K562 (cell line): ENCODE data around the gene INTS1. TPM values are rescaled to one million over a fixed set of nuclear protein-coding genes. Genes with fewer than 3 reads are reported as not detected.

Source experiments
- ATAC-seq: fragments of 200-7000 bp; cut with Tn5 transposase; 3 replicates; pipeline ENCODE4 v1.9.1; 2020; ENCODE audit warnings: moderate library complexity
- BruUV-seq: library from RNA; stranded (reverse); fragments of 400-500 nt; replicated peaks from 2 replicates; lab custom pipeline; 2021; lab: Mats Ljungman, UMichigan
- CTCF ChIA-PET: fragments of 300-600 bp; formaldehyde crosslinking; extraction: SDS; loops from one replicate; lab custom pipeline; 2021; ENCODE audit warnings: low intra/inter-chr PET ratio; lab: Yijun Ruan, JAX
- POLR2A ChIA-PET: fragments of 300-600, 350-650 bp; sonication (Branson Sonifier 250); formaldehyde crosslinking; extraction: SDS; loops from one replicate; lab custom pipeline; 2021; ENCODE audit warnings: antibody characterized with exemption, inconsistent platforms; lab: Yijun Ruan, JAX
- DNase-seq, 4 experiments: peaks; one replicate each; pipeline versions ENCODE4 v3.0.0 to v3.0.0-alpha.2; 2011 to 2018; ENCODE audit warnings: low spot score in 3 of 4, mixed read lengths in 3 of 4; ENCODE audit errors: extremely low read depth in 1 of 4
- FAIRE-seq: peaks from 2 replicates; lab custom pipeline; 2011; peaks lifted over from hg19 to GRCh38; lab: Jason Lieb, UNC
- H2AFZ ChIP-seq: 2 replicates; pipeline ENCODE4 v1.6.0; 2011; ENCODE audit warnings: low read depth, low read length, control low read depth, inconsistent platforms
- H3K27ac ChIP-seq: fragments of 200-600 bp; 3 replicates; pipeline ENCODE4 v1.8.0; 2011; ENCODE audit warnings: low read depth, mild to moderate bottlenecking, control low read depth, inconsistent platforms, low read length, moderate library complexity, mixed read lengths; ENCODE audit errors: extremely low read depth
- H3K27me3 ChIP-seq, 2 experiments: fragments of 300-600 bp in 1 of 2; 2 replicates in 1 of 2; 3 replicates in 1 of 2; pipeline versions ENCODE4 v1.6.0 to v1.8.0; 2011; ENCODE audit warnings: inconsistent platforms in 2 of 2, low read length in 2 of 2, mild to moderate bottlenecking in 1 of 2, mixed read lengths in 1 of 2, moderate library complexity in 1 of 2; ENCODE audit not compliant: control insufficient read depth in 2 of 2, insufficient read depth in 2 of 2
- H3K36me3 ChIP-seq: fragments of 300-600 bp; 3 replicates; pipeline ENCODE4 v1.8.0; 2011; ENCODE audit warnings: mild to moderate bottlenecking, low read length, inconsistent platforms; ENCODE audit not compliant: control insufficient read depth, insufficient read depth
- H3K4me1 ChIP-seq, 2 experiments: fragments of 200-600 bp in 1 of 2; replicated peaks in 1 of 2; 2 replicates in 1 of 2; 3 replicates in 1 of 2; pipeline versions ENCODE4 v1.5.1 to v1.8.0; 2011; ENCODE audit warnings: inconsistent platforms in 2 of 2, low read length in 2 of 2, mild to moderate bottlenecking in 1 of 2, mixed read lengths in 1 of 2, moderate library complexity in 1 of 2; ENCODE audit not compliant: control insufficient read depth in 2 of 2, insufficient read depth in 2 of 2
- H3K4me2 ChIP-seq: 2 replicates; pipeline ENCODE4 v1.6.1; 2011; ENCODE audit warnings: low read length, control low read depth, inconsistent platforms, mixed read lengths; ENCODE audit not compliant: insufficient read depth
- H3K4me3 ChIP-seq: fragments of 200-600 bp; sonication (generic), shearing (Covaris generic); 2 replicates; pipeline ENCODE4 v1.5.1; 2016; ENCODE audit warnings: control low read depth, inconsistent platforms
- H3K79me2 ChIP-seq: fragments of 200-600 bp; 3 replicates; pipeline ENCODE4 v1.8.0; 2011; ENCODE audit warnings: low read length, inconsistent platforms; ENCODE audit not compliant: control insufficient read depth, insufficient read depth
- H3K9ac ChIP-seq, 2 experiments: 2 replicates each; pipeline versions ENCODE4 v1.6.0 to v1.6.1; 2011; ENCODE audit warnings: low read depth in 2 of 2, low read length in 2 of 2, control low read depth in 1 of 2, inconsistent platforms in 1 of 2, mild to moderate bottlenecking in 1 of 2, mixed read lengths in 1 of 2; ENCODE audit not compliant: insufficient read depth in 1 of 2
- H3K9me1 ChIP-seq: one replicate; pipeline ENCODE4 v1.6.0; 2011; ENCODE audit warnings: inconsistent platforms, mild to moderate bottlenecking, low read length, moderate library complexity; ENCODE audit not compliant: control insufficient read depth, insufficient read depth
- H3K9me3 ChIP-seq: replicated peaks from 2 replicates; pipeline ENCODE4 v1.5.1; 2011; ENCODE audit warnings: low read depth, low read length, inconsistent platforms; ENCODE audit not compliant: control insufficient read depth, insufficient read depth
- H4K20me1 ChIP-seq: replicated peaks from 2 replicates; pipeline ENCODE4 v1.6.1; 2011; ENCODE audit warnings: low read length, inconsistent platforms, mixed read lengths; ENCODE audit not compliant: control insufficient read depth, insufficient read depth
- ARID2 ChIP-seq: fragments of 450-650 bp; IDR thresholded peaks from 2 replicates; pipeline ENCODE4 v1.6.1; 2017; ENCODE audit warnings: antibody characterized with exemption, mild to moderate bottlenecking
- BRD9 ChIP-seq: fragments of 450-650 bp; IDR thresholded peaks from 2 replicates; pipeline ENCODE4 v1.6.1; 2018; ENCODE audit warnings: low read depth; ENCODE audit not compliant: partially characterized antibody
- DDX20 ChIP-seq: fragments of 450-650 bp; IDR thresholded peaks from 2 replicates; pipeline ENCODE4 v1.6.1; 2016; ENCODE audit warnings: missing genetic modification characterization, low read depth, mild to moderate bottlenecking, missing compliant biosample characterization, moderate library complexity
- DIDO1 ChIP-seq: fragments of 450-650 bp; IDR thresholded peaks from 2 replicates; pipeline ENCODE4 v1.6.1; 2016; ENCODE audit warnings: low read depth, missing biosample characterization, missing genetic modification characterization
- HLTF ChIP-seq: fragments of 450-650 bp; IDR thresholded peaks from 2 replicates; pipeline ENCODE4 v1.6.1; 2016
- OTX1 ChIP-seq: fragments of 450-650 bp; formaldehyde crosslinking; IDR thresholded peaks from 2 replicates; pipeline ENCODE4 v1.4.0; 2022; ENCODE audit warnings: mild to moderate bottlenecking
- ZBTB7A ChIP-seq: IDR thresholded peaks from 2 replicates; pipeline ENCODE4 v1.6.1; 2011; ENCODE audit warnings: low read depth, mild to moderate bottlenecking, low read length, moderate library complexity, borderline replicate concordance; ENCODE audit not compliant: control insufficient read depth
- ZKSCAN1 ChIP-seq: fragments of 150-350 bp; IDR thresholded peaks from 2 replicates; pipeline ENCODE4 v1.6.1; 2016; ENCODE audit warnings: low read depth, low read length
- ZNF12 ChIP-seq: sonication (generic); formaldehyde crosslinking; IDR thresholded peaks from 2 replicates; pipeline ENCODE4 v1.4.0; 2020; ENCODE audit warnings: mild to moderate bottlenecking, missing genetic modification reagents
- WGBS: fragments of 100-300 bp; shearing (Covaris generic); methylation state at CpG from one replicate; pipeline ENCODE4 v1.1.6; 2016; ENCODE audit warnings: low coverage, mixed read lengths; ENCODE audit not compliant: insufficient coverage; ENCODE audit errors: missing lambda C conversion rate; 5-methylcytosine and 5-hydroxymethylcytosine counted together
- in situ Hi-C: fragments of 300-500 bp; cut with MboI; formaldehyde crosslinking; loops from 4 replicates; pipeline ENCODE4 v1.15.0; 2018; ENCODE audit warnings: inconsistent platforms, mixed read lengths
- intact Hi-C: fragments of 100-400 bp; cut with micrococcal nuclease; formaldehyde crosslinking; loops from 2 replicates; pipeline ENCODE4 v1.14.2; 2022
- polyA plus RNA-seq, 8 experiments: library from polyadenylated mRNA; depleted of rRNA in 4 of 8; stranded (reverse) in 5 of 8; unstranded in 3 of 8; fragments of >200 nt; fragmentation: Nextera tagmentation in 2 of 8; fragmentation: Illumina TruSeq in 1 of 8; extraction: Ambion mirVana in 2 of 8; extraction: Trizol in 1 of 8; gene quantifications; 2 replicates each; pipeline versions ENCODE4 v1.2.1 to v1.2.3, GENCODE V29; 2011 to 2014; ENCODE audit warnings: inconsistent platforms in 1 of 8, missing spikeins in 1 of 8
- total RNA-seq, 7 experiments: library from RNA; depleted of rRNA in 6 of 7; stranded (reverse); fragments of >200 nt in 6 of 7; fragmentation: Illumina TruSeq in 2 of 7; extraction: Trizol in 2 of 7; gene quantifications; 2 replicates each; pipeline versions ENCODE4 v1.2.1 to v1.2.3, GENCODE V29; 2011 to 2021; ENCODE audit warnings: low replicate concordance in 1 of 7
- TF ChIP-seq, protein P1 (sequence below), 2 experiments: fragments of 450-650 bp; conservative IDR thresholded peaks; 2 replicates each; pipeline ENCODE4 v1.6.1; 2017; ENCODE audit warnings: mild to moderate bottlenecking in 2 of 2, moderate library complexity in 2 of 2
- TF ChIP-seq, protein P2 (sequence below): fragments of 450-650 bp; formaldehyde crosslinking; IDR thresholded peaks from 2 replicates; pipeline ENCODE4 v1.4.0; 2020; ENCODE audit warnings: mild to moderate bottlenecking, mixed read lengths
- TF ChIP-seq, protein P3 (sequence below): sonication (generic); formaldehyde crosslinking; IDR thresholded peaks from 2 replicates; pipeline ENCODE4 v1.8.1; 2022; ENCODE audit warnings: missing genetic modification reagents

The INTS1 gene
- total and polyA plus RNA-seq, 9 of the 15 experiments (the other 6 are each of a cell fraction or from before 2014, with no cell fraction given): 0.34 to 119 (median 18.5) TPM

DNA sequence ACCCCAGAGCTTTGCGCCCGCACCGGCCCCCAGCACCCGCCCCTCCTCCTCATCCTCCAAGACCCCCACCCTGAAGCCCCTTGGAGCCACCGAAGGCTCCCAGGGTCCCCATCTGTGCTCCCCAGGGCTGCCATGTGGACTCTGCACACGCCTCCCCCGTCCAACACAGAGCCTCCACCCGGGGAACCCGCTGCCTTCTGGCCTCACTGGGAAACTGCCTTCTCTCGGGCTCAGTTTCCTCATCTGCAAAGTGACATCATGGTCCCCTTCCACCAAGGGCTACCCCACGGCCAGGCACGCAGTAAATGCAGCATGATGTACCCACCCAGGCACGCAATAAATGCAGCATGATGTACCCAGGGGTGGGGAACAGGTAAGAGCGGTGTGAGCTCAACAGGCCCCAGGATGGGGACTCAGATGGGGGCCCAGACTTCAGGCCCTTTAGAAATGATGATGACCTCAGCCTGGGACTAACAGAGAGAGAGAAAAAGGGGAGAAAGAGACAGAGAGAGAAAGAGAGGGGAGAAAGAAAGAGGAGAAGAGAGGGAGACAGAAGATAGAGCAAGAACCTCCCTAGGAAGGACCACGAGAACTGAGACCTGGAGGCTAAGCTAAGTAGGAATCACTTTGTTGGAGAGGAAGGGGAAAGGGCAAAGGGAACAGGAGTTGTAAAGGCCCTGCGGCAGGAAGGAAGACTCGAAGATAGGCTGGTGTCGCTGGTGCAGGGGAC, 42.4 kb downstream of the INTS1 start:
- in situ Hi-C loops: no loop called here
- no TSS peak for BruUV-seq
- Histone ChIP-seq H3K27ac (peak overlapping the region; percentile 96), H3K27me3 (no peaks in the 10 kb centered on the region), H3K36me3 (no peaks in the 10 kb centered on the region), H3K4me3 (peak overlapping the region; percentile 59; the same call in 1 of the 2 replicates), H3K9ac (peak overlapping the region; percentile 81 to 89), H3K9me3 (no peaks in the 10 kb centered on the region), H3K79me2 (peaks cover 38% of the 10 kb centered on the region), H3K4me2 (peak overlapping the region; percentile 95), H3K9me1 (no peaks in the 10 kb centered on the region), H2AFZ (peak overlapping the region; percentile 23; the same call in 1 of the 2 replicates), H3K4me1 (peaks cover 37 to 84% of the 10 kb centered on the region in 2 experiments), H4K20me1 (no peaks in the 10 kb centered on the region; the same call in 1 of the 2 replicates)
- DNase-seq: peak in 2 of 4 experiments; percentile 60
- ChIA-PET POLR2A (interaction anchor here (0.6 to 1.6 kb wide), 3 partner anchors 8 to 276 kb away, joined by 3 to 5 read pairs (median 5); no protein-coding TSS in a partner anchor), CTCF (no interaction called here)
- intact Hi-C loops: loop anchor here (5.0 kb wide), 1 partner anchor 45 kb away; no protein-coding TSS in a partner anchor
- peak; percentile 75 for FAIRE-seq
- WGBS: 5% methylated on average over 14 of the region's 18 CpGs
- peak; percentile 11 for ATAC-seq
- TF ChIP-seq HLTF (0 out of 2 replicates have a peak, but pooled peaks have one; percentile 39), DIDO1 (tag) (peak; percentile 28; the same call in 1 of the 2 replicates), ZNF12 (CRISPR knock-in tag) (no peak), DDX20 (tag) (no peak), ZBTB7A (peak; percentile 71; the same call in 1 of the 2 replicates), ZKSCAN1 (no peak), ARID2 (0 out of 2 replicates have a peak, but pooled peaks have one; percentile 3), OTX1 (peak; percentile 16; the same call in 1 of the 2 replicates), BRD9 (peak; percentile 20)
- TF ChIP-seq, protein P1, sequence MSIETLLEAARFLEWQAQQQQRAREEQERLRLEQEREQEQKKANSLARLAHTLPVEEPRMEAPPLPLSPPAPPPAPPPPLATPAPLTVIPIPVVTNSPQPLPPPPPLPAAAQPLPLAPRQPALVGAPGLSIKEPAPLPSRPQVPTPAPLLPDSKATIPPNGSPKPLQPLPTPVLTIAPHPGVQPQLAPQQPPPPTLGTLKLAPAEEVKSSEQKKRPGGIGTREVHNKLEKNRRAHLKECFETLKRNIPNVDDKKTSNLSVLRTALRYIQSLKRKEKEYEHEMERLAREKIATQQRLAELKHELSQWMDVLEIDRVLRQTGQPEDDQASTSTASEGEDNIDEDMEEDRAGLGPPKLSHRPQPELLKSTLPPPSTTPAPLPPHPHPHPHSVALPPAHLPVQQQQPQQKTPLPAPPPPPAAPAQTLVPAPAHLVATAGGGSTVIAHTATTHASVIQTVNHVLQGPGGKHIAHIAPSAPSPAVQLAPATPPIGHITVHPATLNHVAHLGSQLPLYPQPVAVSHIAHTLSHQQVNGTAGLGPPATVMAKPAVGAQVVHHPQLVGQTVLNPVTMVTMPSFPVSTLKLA (conservative IDR thresholded peaks at IDR 0.05): peak in 1 of 2 experiments; percentile 63; a peak in 3 of 4 replicates
- TF ChIP-seq, protein P2, sequence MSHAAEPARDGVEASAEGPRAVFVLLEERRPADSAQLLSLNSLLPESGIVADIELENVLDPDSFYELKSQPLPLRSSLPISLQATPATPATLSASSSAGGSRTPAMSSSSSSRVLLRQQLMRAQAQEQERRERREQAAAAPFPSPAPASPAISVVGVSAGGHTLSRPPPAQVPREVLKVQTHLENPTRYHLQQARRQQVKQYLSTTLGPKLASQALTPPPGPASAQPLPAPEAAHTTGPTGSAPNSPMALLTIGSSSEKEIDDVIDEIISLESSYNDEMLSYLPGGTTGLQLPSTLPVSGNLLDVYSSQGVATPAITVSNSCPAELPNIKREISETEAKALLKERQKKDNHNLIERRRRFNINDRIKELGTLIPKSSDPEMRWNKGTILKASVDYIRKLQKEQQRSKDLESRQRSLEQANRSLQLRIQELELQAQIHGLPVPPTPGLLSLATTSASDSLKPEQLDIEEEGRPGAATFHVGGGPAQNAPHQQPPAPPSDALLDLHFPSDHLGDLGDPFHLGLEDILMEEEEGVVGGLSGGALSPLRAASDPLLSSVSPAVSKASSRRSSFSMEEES (CRISPR knock-in tag): no peak
- TF ChIP-seq, protein P3, sequence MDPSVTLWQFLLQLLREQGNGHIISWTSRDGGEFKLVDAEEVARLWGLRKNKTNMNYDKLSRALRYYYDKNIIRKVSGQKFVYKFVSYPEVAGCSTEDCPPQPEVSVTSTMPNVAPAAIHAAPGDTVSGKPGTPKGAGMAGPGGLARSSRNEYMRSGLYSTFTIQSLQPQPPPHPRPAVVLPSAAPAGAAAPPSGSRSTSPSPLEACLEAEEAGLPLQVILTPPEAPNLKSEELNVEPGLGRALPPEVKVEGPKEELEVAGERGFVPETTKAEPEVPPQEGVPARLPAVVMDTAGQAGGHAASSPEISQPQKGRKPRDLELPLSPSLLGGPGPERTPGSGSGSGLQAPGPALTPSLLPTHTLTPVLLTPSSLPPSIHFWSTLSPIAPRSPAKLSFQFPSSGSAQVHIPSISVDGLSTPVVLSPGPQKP (CRISPR knock-in tag): no peak
